ENCODE data around the gene BTNL2.
A peak's percentile ranks its signal among the peaks of the same experiment; 100 is the strongest.

BTNL2 gene

DNA sequence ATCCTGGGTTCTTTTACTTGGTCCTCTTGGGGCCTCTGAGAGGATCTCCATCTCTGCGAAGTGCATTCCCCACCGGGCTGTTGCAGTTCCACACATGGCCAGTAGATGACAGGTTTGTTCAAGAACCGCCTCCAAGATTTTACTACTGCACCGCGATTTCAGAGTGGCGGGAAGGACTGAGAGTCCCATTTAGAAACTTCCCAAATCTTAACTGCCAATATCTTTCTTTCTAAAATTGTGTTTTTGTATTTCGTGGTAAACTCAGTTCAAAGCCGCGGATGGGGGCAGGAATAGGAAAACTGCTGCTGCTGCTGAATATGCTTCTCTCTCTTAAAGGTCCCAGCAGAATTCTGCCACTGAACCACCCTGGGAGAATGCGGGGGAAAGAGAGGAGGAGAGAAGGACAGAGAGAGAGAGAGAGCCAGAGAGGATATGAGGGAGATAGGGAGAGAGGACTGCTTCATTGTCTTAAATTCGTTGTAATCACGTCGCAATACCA, 8.6 kb upstream of the BTNL2 start:
- peak; percentile 99 for TF ChIP-seq CTCF (IDR thresholded peaks at IDR 0.05; ENCODE audit: low read depth, low read length, missing control alignments)
- DNase-seq (ENCODE audit: extremely low read depth, low read depth): peak; percentile 31
- no peak overlapping the region for H3K4me3 ChIP-seq (replicated peaks; ENCODE audit: low read depth, low read length)

- peak; percentile 96 for TF ChIP-seq CTCF (IDR thresholded peaks at IDR 0.05; ENCODE audit: low read depth, low read length, missing control alignments)
- peak; percentile 35 for DNase-seq (ENCODE audit: extremely low read depth, low read depth)
- H3K4me3 ChIP-seq (replicated peaks; ENCODE audit: low read depth, low read length): no peak overlapping the region
These were observed 6.6 kb upstream of the BTNL2 start for GRCh38 chr6:32413427-32414047.

GRCh38 chr6:32411566-32412327, 4.8 kb upstream of the BTNL2 start:
- DNase-seq (ENCODE audit: extremely low read depth, low read depth): no peak
- H3K4me3 ChIP-seq (replicated peaks; ENCODE audit: low read depth, low read length): no peak overlapping the region
- TF ChIP-seq CTCF (IDR thresholded peaks at IDR 0.05; ENCODE audit: low read depth, low read length, missing control alignments): no peak

- H3K4me3 ChIP-seq (replicated peaks; ENCODE audit: low read depth, low read length): no peak overlapping the region
- no peak for TF ChIP-seq CTCF (IDR thresholded peaks at IDR 0.05; ENCODE audit: low read depth, low read length, missing control alignments)
- DNase-seq (ENCODE audit: extremely low read depth, low read depth): no peak
These were observed 3.9 kb upstream of the BTNL2 start for GRCh38 chr6:32410906-32411305.

- TF ChIP-seq CTCF (IDR thresholded peaks at IDR 0.05; ENCODE audit: low read depth, low read length, missing control alignments): no peak
- no peak overlapping the region for H3K4me3 ChIP-seq (replicated peaks; ENCODE audit: low read depth, low read length)
These were observed 784 bp downstream of the BTNL2 start for GRCh38 chr6:32406197-32406596.

DNA sequence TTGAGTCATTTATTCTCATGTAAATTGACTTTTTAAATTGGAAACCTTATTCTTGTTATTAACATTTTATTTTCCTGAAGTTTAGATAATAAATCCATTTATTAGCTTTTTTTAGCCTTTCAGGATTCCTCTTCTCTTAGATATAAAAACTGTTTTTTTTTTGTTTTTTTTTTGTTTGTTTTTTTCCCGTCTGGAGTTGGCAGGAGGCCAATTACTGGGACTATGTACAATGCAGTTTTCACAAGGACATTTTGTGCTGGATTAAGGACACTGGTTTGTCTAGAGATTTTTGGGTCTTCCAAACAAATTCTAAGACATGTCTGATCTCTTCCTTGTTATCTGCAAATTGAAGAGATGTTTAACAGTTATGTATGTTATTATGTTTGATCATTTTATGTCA, 1.3 kb downstream of the BTNL2 start:
- TF ChIP-seq CTCF (IDR thresholded peaks at IDR 0.05; ENCODE audit: low read depth, low read length, missing control alignments): no peak
- no peak overlapping the region for H3K4me3 ChIP-seq (replicated peaks; ENCODE audit: low read depth, low read length)
- DNase-seq (ENCODE audit: extremely low read depth, low read depth): no peak

More at GRCh38 chr6:32406197-32406596, 784 bp downstream of the BTNL2 start:
- DNase-seq (ENCODE audit: extremely low read depth, low read depth): no peak

Data from HFF-Myc (cell line).